Adrenal gland (tissue), 5 donors: ENCODE measurements around the gene ZNF654.

ENCODE experiments used
- POLR2A ChIP-seq, 2 donors: fragments of 450-650 bp; IDR thresholded peaks; one replicate each; pipeline ENCODE4 v1.6.1; 2017; ENCODE audit warnings: antibody characterized with exemption in 2 of 2, mild to moderate bottlenecking in 2 of 2, moderate library complexity in 1 of 2
- TF ChIP-seq, protein P1 (sequence below), 6 experiments: fragments of 450-650 bp in 4 of 6; fragments of 200-600 bp in 2 of 6; sonication (generic) in 1 of 6; IDR thresholded peaks; 1 replicate in 5 of 6; 2 replicates in 1 of 6; pipeline versions ENCODE4 v1.5.1 to v1.8.0; 2016 to 2021; ENCODE audit warnings: antibody characterized with exemption in 6 of 6, mild to moderate bottlenecking in 2 of 6, moderate library complexity in 1 of 6
- donor health status: DM: no; HTN: no; CAD: no.

DNA sequence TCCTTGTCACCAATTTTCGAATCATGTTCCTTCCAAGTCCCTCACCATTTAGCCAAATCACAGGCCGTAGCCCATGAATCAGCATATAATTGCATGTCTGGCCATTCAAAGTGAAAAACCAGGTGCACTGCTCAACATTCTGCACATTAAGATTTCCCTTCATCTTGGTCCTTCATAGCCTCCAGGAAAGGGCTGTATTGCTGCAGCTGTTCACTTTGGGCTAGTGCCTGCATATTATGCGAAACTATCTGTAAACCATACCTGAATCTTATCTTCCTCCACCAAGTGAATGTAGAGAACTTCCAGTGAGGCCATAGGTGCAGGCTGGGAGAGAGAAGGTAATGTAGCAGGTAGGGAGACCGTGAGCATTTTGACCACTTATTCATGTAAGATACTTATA, 18.5 kb upstream of the ZNF654 start:
- TF ChIP-seq POLR2A (IDR thresholded peaks at IDR 0.05), result no peak
- TF ChIP-seq, protein P1, sequence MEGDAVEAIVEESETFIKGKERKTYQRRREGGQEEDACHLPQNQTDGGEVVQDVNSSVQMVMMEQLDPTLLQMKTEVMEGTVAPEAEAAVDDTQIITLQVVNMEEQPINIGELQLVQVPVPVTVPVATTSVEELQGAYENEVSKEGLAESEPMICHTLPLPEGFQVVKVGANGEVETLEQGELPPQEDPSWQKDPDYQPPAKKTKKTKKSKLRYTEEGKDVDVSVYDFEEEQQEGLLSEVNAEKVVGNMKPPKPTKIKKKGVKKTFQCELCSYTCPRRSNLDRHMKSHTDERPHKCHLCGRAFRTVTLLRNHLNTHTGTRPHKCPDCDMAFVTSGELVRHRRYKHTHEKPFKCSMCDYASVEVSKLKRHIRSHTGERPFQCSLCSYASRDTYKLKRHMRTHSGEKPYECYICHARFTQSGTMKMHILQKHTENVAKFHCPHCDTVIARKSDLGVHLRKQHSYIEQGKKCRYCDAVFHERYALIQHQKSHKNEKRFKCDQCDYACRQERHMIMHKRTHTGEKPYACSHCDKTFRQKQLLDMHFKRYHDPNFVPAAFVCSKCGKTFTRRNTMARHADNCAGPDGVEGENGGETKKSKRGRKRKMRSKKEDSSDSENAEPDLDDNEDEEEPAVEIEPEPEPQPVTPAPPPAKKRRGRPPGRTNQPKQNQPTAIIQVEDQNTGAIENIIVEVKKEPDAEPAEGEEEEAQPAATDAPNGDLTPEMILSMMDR (IDR thresholded peaks at IDR 0.05), result no peak
